Cardiac muscle cell (in vitro differentiated cells and primary cell): ENCODE measurements around the gene PLD2. TPM values are rescaled to one million over a fixed set of nuclear protein-coding genes. Genes with fewer than 3 reads are reported as not detected.

Experiments used
- DNase-seq, 2 donors: peaks; one replicate each; pipeline versions ENCODE4 v3.0.0 to v3.0.0-alpha.2; 2010 to 2017; ENCODE audit warnings: low read depth in 1 of 2, low spot score in 1 of 2
- H3K27ac ChIP-seq: fragments of 200-600 bp; sonication (generic); 2 replicates; pipeline ENCODE4 v1.5.1; 2016
- H3K27me3 ChIP-seq: fragments of 200-600 bp; sonication (generic); 2 replicates; pipeline ENCODE4 v1.6.0; 2016; ENCODE audit warnings: control low read depth
- H3K36me3 ChIP-seq: fragments of 200-600 bp; sonication (generic); 2 replicates; pipeline ENCODE4 v1.5.1; 2016; ENCODE audit warnings: control low read depth
- H3K4me1 ChIP-seq: fragments of 200-600 bp; sonication (generic); 2 replicates; pipeline ENCODE4 v1.8.1; 2017; ENCODE audit warnings: low read depth, mild to moderate bottlenecking, mixed run types
- H3K4me3 ChIP-seq: fragments of 200-600 bp; sonication (generic); 2 replicates; pipeline ENCODE4 v1.5.1; 2016; ENCODE audit warnings: mild to moderate bottlenecking
- H3K9me3 ChIP-seq: fragments of 200-600 bp; sonication (generic); 2 replicates; pipeline ENCODE4 v1.5.1; 2017; ENCODE audit warnings: low read depth, mild to moderate bottlenecking, control low read depth
- CTCF ChIP-seq: IDR thresholded peaks from 2 replicates; pipeline ENCODE4 v1.5.1; 2012; ENCODE audit warnings: low read depth, mild to moderate bottlenecking, low read length
- polyA plus RNA-seq: library from polyadenylated mRNA; unstranded; fragments of >200 nt; fragmentation: Nextera tagmentation; extraction: Ambion mirVana; gene quantifications from 2 replicates; pipeline ENCODE4 v1.2.1, GENCODE V29; 2016
- total RNA-seq: library from RNA; depleted of rRNA; stranded (reverse); fragments of >200 nt; gene quantifications from 2 replicates; pipeline ENCODE4 v1.2.3, GENCODE V29; 2016

Gene PLD2
- total and polyA plus RNA-seq, 2 experiments from 2014 or later, result 15.0 to 16.8 TPM

- no peak for DNase-seq
- Histone ChIP-seq H3K9me3 (no peaks in the 10 kb centered on the region), H3K27me3 (no peaks in the 10 kb centered on the region), H3K4me1 (peaks cover 26% of the 10 kb centered on the region), H3K4me3 (no peak overlapping the region), H3K36me3 (no peaks in the 10 kb centered on the region), H3K27ac (peak overlapping the region; percentile 70)
- TF ChIP-seq CTCF, result no peak
Observed at GRCh38 chr17:4837471-4838308, 30.7 kb downstream of the PLD2 start.

GRCh38 chr17:4838309-4838785 lies 31.4 kb downstream of the PLD2 start:
- no peak for DNase-seq

GRCh38 chr17:4839221-4839620 lies 32.3 kb downstream of the PLD2 start:
- Histone ChIP-seq H3K4me1 (peaks cover 26% of the 10 kb centered on the region), H3K9me3 (no peaks in the 10 kb centered on the region), H3K36me3 (no peaks in the 10 kb centered on the region), H3K27ac (no peak overlapping the region), H3K27me3 (no peaks in the 10 kb centered on the region), H3K4me3 (no peak overlapping the region)
- no peak for DNase-seq
- no peak for TF ChIP-seq CTCF

More at GRCh38 chr17:4838309-4838785, 31.4 kb downstream of the PLD2 start:
- Histone ChIP-seq H3K4me1 (peaks cover 26% of the 10 kb centered on the region), H3K9me3 (no peaks in the 10 kb centered on the region), H3K27me3 (no peaks in the 10 kb centered on the region), H3K4me3 (no peak overlapping the region), H3K27ac (peak overlapping the region; percentile 70), H3K36me3 (no peaks in the 10 kb centered on the region)
- no peak for TF ChIP-seq CTCF

GRCh38 chr17:4839965-4840892 lies 33.3 kb downstream of the PLD2 start:
- no peak for DNase-seq
- Histone ChIP-seq H3K27me3 (no peaks in the 10 kb centered on the region), H3K9me3 (no peaks in the 10 kb centered on the region), H3K27ac (no peak overlapping the region), H3K36me3 (no peaks in the 10 kb centered on the region), H3K4me3 (no peak overlapping the region), H3K4me1 (peaks cover 23% of the 10 kb centered on the region)
- TF ChIP-seq CTCF, result no peak

- no peak for TF ChIP-seq CTCF
- H3K27ac ChIP-seq, result no peak overlapping the region
- no peaks in the 10 kb centered on the region for H3K27me3 ChIP-seq
- no peaks in the 10 kb centered on the region for H3K36me3 ChIP-seq
- H3K9me3 ChIP-seq, result no peaks in the 10 kb centered on the region
- H3K4me1 ChIP-seq, result peaks cover 23% of the 10 kb centered on the region
- no peak for DNase-seq
- no peak overlapping the region for H3K4me3 ChIP-seq
Observed at GRCh38 chr17:4840893-4841242, 33.9 kb downstream of the PLD2 start.
